Nephron (organoid): ENCODE measurements around the gene AAK1.

ENCODE experiments used
- H3K27ac Mint-ChIP-seq, 3 experiments: 2 replicates each; pipeline ENCODE4 v1.8.0; 2020; ENCODE audit warnings: mixed read lengths in 3 of 3, mild to moderate bottlenecking in 2 of 3, moderate library complexity in 1 of 3
- H3K27me3 Mint-ChIP-seq: 2 replicates; pipeline ENCODE4 v1.8.0; 2021; ENCODE audit warnings: low read depth, mild to moderate bottlenecking, moderate library complexity, mixed read lengths
- H3K36me3 Mint-ChIP-seq: 2 replicates; pipeline ENCODE4 v1.8.0; 2020; ENCODE audit warnings: low read depth, mixed read lengths
- H3K4me1 Mint-ChIP-seq: 2 replicates; pipeline ENCODE4 v1.8.0; 2020; ENCODE audit warnings: mixed read lengths
- H3K4me3 Mint-ChIP-seq, 3 experiments: 2 replicates each; pipeline ENCODE4 v1.8.0; 2020; ENCODE audit warnings: mild to moderate bottlenecking in 3 of 3, mixed read lengths in 3 of 3, moderate library complexity in 2 of 3
- H3K9me3 Mint-ChIP-seq: 2 replicates; pipeline ENCODE4 v1.8.0; 2020; ENCODE audit warnings: mixed read lengths
- CTCF ChIP-seq, 3 experiments: fragments of 200-600 bp; sonication (generic); IDR thresholded peaks; one replicate each; pipeline ENCODE4 v1.5.0; 2021; ENCODE audit warnings: antibody characterized with exemption in 3 of 3; ENCODE audit not compliant: unreplicated experiment in 3 of 3

The AAK1 gene

GRCh38 chr2:69465513-69466456, 177.8 kb downstream of the AAK1 start:
- Mint-ChIP-seq H3K27ac (peak overlapping the region in 1 of 3 experiments; percentile 51), H3K4me1 (no peaks in the 10 kb centered on the region), H3K36me3 (peaks cover 40% of the 10 kb centered on the region), H3K4me3 (no peak overlapping the region), H3K27me3 (no peaks in the 10 kb centered on the region), H3K9me3 (no peaks in the 10 kb centered on the region)
- no peak for TF ChIP-seq CTCF (IDR thresholded peaks at IDR 0.05; ENCODE audit: unreplicated experiment in 3 of 3)

GRCh38 chr2:69464575-69464974, 179.0 kb downstream of the AAK1 start:
- no peak overlapping the region for H3K4me3 Mint-ChIP-seq
- H3K27ac Mint-ChIP-seq = peak overlapping the region in 2 of 3 experiments; percentile 51 to 55
- H3K27me3 Mint-ChIP-seq = no peaks in the 10 kb centered on the region
- no peaks in the 10 kb centered on the region for H3K4me1 Mint-ChIP-seq
- no peak for TF ChIP-seq CTCF (IDR thresholded peaks at IDR 0.05; ENCODE audit: unreplicated experiment in 3 of 3)
- H3K9me3 Mint-ChIP-seq = no peaks in the 10 kb centered on the region
- H3K36me3 Mint-ChIP-seq = peaks cover 39% of the 10 kb centered on the region

GRCh38 chr2:69462780-69463179, 180.8 kb downstream of the AAK1 start:
- Mint-ChIP-seq H3K27ac (no peak overlapping the region), H3K4me1 (no peaks in the 10 kb centered on the region), H3K27me3 (no peaks in the 10 kb centered on the region), H3K9me3 (no peaks in the 10 kb centered on the region), H3K4me3 (no peak overlapping the region), H3K36me3 (peaks cover 39% of the 10 kb centered on the region)
- no peak for TF ChIP-seq CTCF (IDR thresholded peaks at IDR 0.05; ENCODE audit: unreplicated experiment in 3 of 3)

- Mint-ChIP-seq H3K27me3 (no peaks in the 10 kb centered on the region), H3K27ac (no peak overlapping the region), H3K4me1 (no peaks in the 10 kb centered on the region), H3K9me3 (no peaks in the 10 kb centered on the region), H3K4me3 (no peak overlapping the region), H3K36me3 (peaks cover 35% of the 10 kb centered on the region)
- TF ChIP-seq CTCF (IDR thresholded peaks at IDR 0.05; ENCODE audit: unreplicated experiment in 3 of 3) = no peak
These were observed 182.1 kb downstream of the AAK1 start for GRCh38 chr2:69461404-69461803.

- Mint-ChIP-seq H3K9me3 (no peaks in the 10 kb centered on the region), H3K27me3 (no peaks in the 10 kb centered on the region), H3K4me3 (no peak overlapping the region), H3K4me1 (no peaks in the 10 kb centered on the region), H3K36me3 (peaks cover 20% of the 10 kb centered on the region), H3K27ac (no peak overlapping the region)
- no peak for TF ChIP-seq CTCF (IDR thresholded peaks at IDR 0.05; ENCODE audit: unreplicated experiment in 3 of 3)
These were observed 183.6 kb downstream of the AAK1 start for GRCh38 chr2:69459936-69460335.
